ENCODE measurements around the gene RBP2.

DNA sequence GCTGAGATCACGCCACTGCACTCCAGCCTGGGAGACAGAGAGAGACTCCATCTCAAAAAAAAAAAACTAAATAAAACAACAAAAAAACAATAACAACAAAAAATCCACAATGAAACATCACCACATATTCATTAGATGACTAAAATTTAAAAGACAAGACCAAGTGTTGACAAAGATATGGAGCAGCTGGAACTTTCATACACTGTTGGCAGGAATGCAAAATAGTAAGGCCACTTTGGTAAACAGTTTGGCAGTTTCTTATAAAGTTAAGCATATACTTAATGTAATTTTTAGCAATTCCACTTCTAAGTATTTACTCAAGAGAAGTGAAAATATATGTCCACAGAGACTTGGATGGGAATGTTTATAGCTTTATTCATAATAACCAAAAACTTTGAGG, 43.2 kb downstream of the RBP2 start:
- TF ChIP-seq, protein P1, sequence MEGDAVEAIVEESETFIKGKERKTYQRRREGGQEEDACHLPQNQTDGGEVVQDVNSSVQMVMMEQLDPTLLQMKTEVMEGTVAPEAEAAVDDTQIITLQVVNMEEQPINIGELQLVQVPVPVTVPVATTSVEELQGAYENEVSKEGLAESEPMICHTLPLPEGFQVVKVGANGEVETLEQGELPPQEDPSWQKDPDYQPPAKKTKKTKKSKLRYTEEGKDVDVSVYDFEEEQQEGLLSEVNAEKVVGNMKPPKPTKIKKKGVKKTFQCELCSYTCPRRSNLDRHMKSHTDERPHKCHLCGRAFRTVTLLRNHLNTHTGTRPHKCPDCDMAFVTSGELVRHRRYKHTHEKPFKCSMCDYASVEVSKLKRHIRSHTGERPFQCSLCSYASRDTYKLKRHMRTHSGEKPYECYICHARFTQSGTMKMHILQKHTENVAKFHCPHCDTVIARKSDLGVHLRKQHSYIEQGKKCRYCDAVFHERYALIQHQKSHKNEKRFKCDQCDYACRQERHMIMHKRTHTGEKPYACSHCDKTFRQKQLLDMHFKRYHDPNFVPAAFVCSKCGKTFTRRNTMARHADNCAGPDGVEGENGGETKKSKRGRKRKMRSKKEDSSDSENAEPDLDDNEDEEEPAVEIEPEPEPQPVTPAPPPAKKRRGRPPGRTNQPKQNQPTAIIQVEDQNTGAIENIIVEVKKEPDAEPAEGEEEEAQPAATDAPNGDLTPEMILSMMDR (IDR thresholded peaks at IDR 0.05), result no peak
- no peak for TF ChIP-seq POLR2A (IDR thresholded peaks at IDR 0.05)

Measured in uterus (tissue), 2 donors.